ENCODE data around the gene FOXD1.

The FOXD1 gene

DNA sequence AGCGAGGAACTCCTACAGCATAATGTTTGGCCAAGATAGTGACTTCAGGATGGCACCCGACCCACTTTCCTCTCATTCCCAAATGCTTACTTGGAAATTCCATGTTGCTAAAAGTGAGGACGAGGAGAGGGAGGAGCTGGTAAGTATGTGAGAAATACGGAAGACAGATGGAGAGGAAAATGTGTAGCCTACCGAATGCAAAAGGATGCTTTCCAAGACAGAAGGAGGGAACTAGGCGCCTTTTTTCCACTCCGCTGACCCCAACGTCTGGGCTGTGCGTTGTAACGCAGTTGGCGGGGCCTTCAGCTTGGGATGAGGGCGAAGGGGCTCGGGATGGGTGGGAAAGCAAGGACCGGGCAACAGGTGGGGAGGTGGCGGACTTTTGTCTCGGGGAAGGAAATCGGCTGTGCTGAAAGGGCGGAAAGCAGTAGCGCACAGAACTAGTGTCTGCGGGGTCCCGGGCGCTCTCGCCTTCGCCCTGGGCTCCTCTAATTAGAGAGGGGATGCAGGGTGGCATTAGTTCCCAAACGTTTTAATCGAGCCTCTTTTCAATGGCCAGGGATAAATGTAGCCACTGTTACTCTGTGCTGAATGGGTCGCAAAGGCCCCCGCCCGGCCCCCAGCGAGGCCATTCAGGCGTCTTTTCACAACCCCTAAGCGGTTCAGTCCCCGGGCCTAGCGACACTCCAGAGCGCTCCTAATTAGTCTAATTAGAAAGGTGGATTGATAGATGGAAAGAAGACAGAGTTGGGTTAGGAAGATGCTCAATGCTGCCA is 12.6 kb downstream of the FOXD1 start:
- Histone ChIP-seq H3K4me1 (ENCODE audit: control insufficient read depth, low read length) (no peaks in the 10 kb centered on the region), H3K9me2 (replicated peaks; ENCODE audit: control insufficient read depth, low read length) (no peaks in the 10 kb centered on the region), H3K36me3 (ENCODE audit: control insufficient read depth, low read length) (no peaks in the 10 kb centered on the region), H3K4me3 (ENCODE audit: low read length) (no peak overlapping the region), H3F3A (ENCODE audit: control insufficient read depth, insufficient read depth) (no peaks in the 10 kb centered on the region), H3K9me3 (ENCODE audit: control insufficient read depth, insufficient read depth, low read length) (no peaks in the 10 kb centered on the region), H3K27me3 (ENCODE audit: control insufficient read depth, low read length) (peaks cover 15% of the 10 kb centered on the region), H4K20me1 (ENCODE audit: control insufficient read depth, insufficient read depth, low read depth, low read length) (no peaks in the 10 kb centered on the region), H3K4me2 (ENCODE audit: low read length) (no peak overlapping the region), H3K79me2 (ENCODE audit: control insufficient read depth, low read length) (no peaks in the 10 kb centered on the region), H3K27ac (ENCODE audit: low read depth, low read length) (no peak overlapping the region)
- TF ChIP-seq CTCF (IDR thresholded peaks at IDR 0.05; ENCODE audit: low read depth, low read length, poor library complexity, severe bottlenecking) (no peak), EZH2phosphoT487 (IDR thresholded peaks at IDR 0.05; ENCODE audit: borderline replicate concordance, low read length) (no peak)

DNA sequence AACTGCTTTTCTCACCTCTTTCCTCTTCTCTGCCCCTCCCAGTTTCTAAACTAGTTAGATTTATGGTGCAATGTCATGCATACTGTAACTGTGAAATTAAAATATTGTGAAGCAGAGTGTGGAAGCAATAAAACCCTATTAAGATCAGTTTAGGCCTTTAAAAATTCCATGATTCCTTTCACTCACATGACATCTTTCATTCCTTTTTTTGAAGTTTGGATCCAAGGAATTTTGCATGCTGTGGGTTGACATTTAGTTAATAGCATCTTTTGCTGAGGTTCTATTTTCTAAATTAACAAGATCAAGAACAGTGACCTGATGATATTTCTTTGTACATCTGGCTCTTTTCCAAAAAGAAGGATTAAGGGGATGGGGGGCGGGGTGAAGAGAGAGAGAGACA is 13.7 kb downstream of the FOXD1 start:
- Histone ChIP-seq H3K9me2 (replicated peaks; ENCODE audit: control insufficient read depth, low read length) (no peaks in the 10 kb centered on the region), H3K79me2 (ENCODE audit: control insufficient read depth, low read length) (no peaks in the 10 kb centered on the region), H3K4me3 (ENCODE audit: low read length) (no peak overlapping the region), H3K9me3 (ENCODE audit: control insufficient read depth, insufficient read depth, low read length) (no peaks in the 10 kb centered on the region), H3F3A (ENCODE audit: control insufficient read depth, insufficient read depth) (no peaks in the 10 kb centered on the region), H4K20me1 (ENCODE audit: control insufficient read depth, insufficient read depth, low read depth, low read length) (no peaks in the 10 kb centered on the region), H3K4me2 (ENCODE audit: low read length) (no peak overlapping the region), H3K27ac (ENCODE audit: low read depth, low read length) (no peak overlapping the region), H3K36me3 (ENCODE audit: control insufficient read depth, low read length) (no peaks in the 10 kb centered on the region), H3K4me1 (ENCODE audit: control insufficient read depth, low read length) (no peaks in the 10 kb centered on the region), H3K27me3 (ENCODE audit: control insufficient read depth, low read length) (peaks cover 8% of the 10 kb centered on the region; the same call in 1 of the 2 replicates)
- no peak for TF ChIP-seq CTCF (IDR thresholded peaks at IDR 0.05; ENCODE audit: low read depth, low read length, poor library complexity, severe bottlenecking)
- no peak for TF ChIP-seq EZH2phosphoT487 (IDR thresholded peaks at IDR 0.05; ENCODE audit: borderline replicate concordance, low read length)

- Histone ChIP-seq H3K27ac (ENCODE audit: low read depth, low read length) (no peak overlapping the region), H3K4me2 (ENCODE audit: low read length) (no peak overlapping the region), H3K4me3 (ENCODE audit: low read length) (no peak overlapping the region), H3K27me3 (ENCODE audit: control insufficient read depth, low read length) (peaks cover 8% of the 10 kb centered on the region; the same call in 1 of the 2 replicates), H3K4me1 (ENCODE audit: control insufficient read depth, low read length) (no peaks in the 10 kb centered on the region), H3K79me2 (ENCODE audit: control insufficient read depth, low read length) (no peaks in the 10 kb centered on the region), H3K9me2 (replicated peaks; ENCODE audit: control insufficient read depth, low read length) (no peaks in the 10 kb centered on the region), H3K36me3 (ENCODE audit: control insufficient read depth, low read length) (no peaks in the 10 kb centered on the region), H3F3A (ENCODE audit: control insufficient read depth, insufficient read depth) (no peaks in the 10 kb centered on the region), H4K20me1 (ENCODE audit: control insufficient read depth, insufficient read depth, low read depth, low read length) (no peaks in the 10 kb centered on the region), H3K9me3 (ENCODE audit: control insufficient read depth, insufficient read depth, low read length) (no peaks in the 10 kb centered on the region)
- TF ChIP-seq EZH2phosphoT487 (IDR thresholded peaks at IDR 0.05; ENCODE audit: borderline replicate concordance, low read length) = no peak
- TF ChIP-seq CTCF (IDR thresholded peaks at IDR 0.05; ENCODE audit: low read depth, low read length, poor library complexity, severe bottlenecking) = no peak
Observed at GRCh38 chr5:73434461-73434860, 14.1 kb downstream of the FOXD1 start.

All from DOHH2 (cell line).